ENCODE data around the gene DLD. TPM values are rescaled to one million over a fixed set of nuclear protein-coding genes. Genes with fewer than 3 reads are reported as not detected.

DLD gene
- total and polyA plus RNA-seq, 2 of the 13 experiments (the other 11 are each of a cell fraction or from before 2014, with no cell fraction given), result 56.8 to 95.2 TPM

- peak; percentile 91; the same call in 1 of the 2 replicates for TF ChIP-seq AHDC1 (CRISPR knock-in tag; IDR thresholded peaks at IDR 0.05; ENCODE audit: borderline replicate concordance)
- TF ChIP-seq RAD21 (CRISPR knock-in tag; IDR thresholded peaks at IDR 0.05), result 0 out of 2 replicates have a peak, but pooled peaks have one; percentile 15
- peak; percentile 91 for TF ChIP-seq PAXIP1 (CRISPR knock-in tag; conservative IDR thresholded peaks at IDR 0.05)
- TF ChIP-seq USF2 (IDR thresholded peaks at IDR 0.05; ENCODE audit: low read depth, low read length), result no peak
- no peak for TF ChIP-seq USF2 (CRISPR knock-in tag; IDR thresholded peaks at IDR 0.05; ENCODE audit: borderline replicate concordance)
- peak; percentile 59 for TF ChIP-seq ZNF18 (CRISPR knock-in tag; IDR thresholded peaks at IDR 0.05; ENCODE audit: insufficient replicate concordance)
- TF ChIP-seq ZNF724P (CRISPR knock-in tag; IDR thresholded peaks at IDR 0.05; ENCODE audit: borderline replicate concordance), result peak; percentile 53; the same call in 1 of the 2 replicates
- no peak for TF ChIP-seq SNAPC2 (CRISPR knock-in tag; IDR thresholded peaks at IDR 0.05)
- peak; percentile 85 for TF ChIP-seq POGZ (CRISPR knock-in tag; IDR thresholded peaks at IDR 0.05)
- peak; percentile 82; the same call in 1 of the 2 replicates for TF ChIP-seq RXRB (CRISPR knock-in tag; IDR thresholded peaks at IDR 0.05; ENCODE audit: borderline replicate concordance)
- TF ChIP-seq FOXA1 (IDR thresholded peaks at IDR 0.05), result no peak
- TF ChIP-seq FOXA1 (CRISPR knock-in tag; IDR thresholded peaks at IDR 0.05), result peak; percentile 91
- TF ChIP-seq DPF2 (CRISPR knock-in tag; IDR thresholded peaks at IDR 0.05; ENCODE audit: borderline replicate concordance, low read depth), result peak; percentile 83
- TF ChIP-seq ETV5 (CRISPR knock-in tag; IDR thresholded peaks at IDR 0.05; ENCODE audit: borderline replicate concordance), result peak; percentile 53; the same call in 1 of the 2 replicates
Measured at GRCh38 chr7:107856806-107857540, 34.0 kb upstream of the DLD start (continued).

Measured in HepG2 (cell line).